GM19397 (cell line): ENCODE data around the gene SLC9A3.

ENCODE experiments used
- ATAC-seq: cut with Tn5 transposase; IDR thresholded peaks from one replicate; pipeline ENCODE4 v1.9.1; 2021; ENCODE audit warnings: mild to moderate bottlenecking, moderate library complexity; ENCODE audit not compliant: unreplicated experiment

Gene SLC9A3

GRCh38 chr5:555058-555623 is 30.9 kb upstream of the SLC9A3 start:
- no peak for ATAC-seq

GRCh38 chr5:554284-554988 is 30.2 kb upstream of the SLC9A3 start:
- no peak for ATAC-seq

GRCh38 chr5:553874-554273 is 29.6 kb upstream of the SLC9A3 start:
- no peak for ATAC-seq

- ATAC-seq, result no peak
Measured at GRCh38 chr5:551406-551805, 27.2 kb upstream of the SLC9A3 start.

- no peak for ATAC-seq
Measured at GRCh38 chr5:549229-549628, 25.0 kb upstream of the SLC9A3 start.

- ATAC-seq, result no peak
Measured at GRCh38 chr5:548256-548655, 24.0 kb upstream of the SLC9A3 start.

GRCh38 chr5:547086-547924 is 23.1 kb upstream of the SLC9A3 start:
- no peak for ATAC-seq

GRCh38 chr5:546376-546908 is 22.2 kb upstream of the SLC9A3 start:
- ATAC-seq, result no peak

GRCh38 chr5:545641-546375 is 21.6 kb upstream of the SLC9A3 start:
- ATAC-seq, result no peak

GRCh38 chr5:544675-545355 is 20.6 kb upstream of the SLC9A3 start:
- no peak for ATAC-seq

- peak; percentile 87 for ATAC-seq
Measured at GRCh38 chr5:543755-544674, 19.8 kb upstream of the SLC9A3 start.

- no peak for ATAC-seq
Measured at GRCh38 chr5:543351-543750, 19.1 kb upstream of the SLC9A3 start.

- ATAC-seq, result no peak
Measured at GRCh38 chr5:542319-543311, 18.4 kb upstream of the SLC9A3 start.

- ATAC-seq, result no peak
Measured at GRCh38 chr5:541539-542318, 17.5 kb upstream of the SLC9A3 start.

- no peak for ATAC-seq
Measured at GRCh38 chr5:540906-541538, 16.8 kb upstream of the SLC9A3 start.

GRCh38 chr5:540071-540905 is 16.0 kb upstream of the SLC9A3 start:
- ATAC-seq, result no peak
